Measurements from ENCODE around the gene TAF11. TPM values are rescaled to one million over a fixed set of nuclear protein-coding genes. Genes with fewer than 3 reads are reported as not detected.
A peak's percentile ranks its signal among the peaks of the same experiment; 100 is the strongest.

The TAF11 gene
- total and polyA plus RNA-seq, 2 of the 8 experiments (the other 6 are each of a cell fraction or from before 2014, with no cell fraction given) = 38.2 to 48.6 TPM

GRCh38 chr6:34858681-34859080, 29.2 kb downstream of the TAF11 start:
- H2BK15ac ChIP-seq (ENCODE audit: low read length) = no peak overlapping the region
- WGBS, 2 experiments (ENCODE audit: extremely low coverage in 1 of 2, insufficient coverage in 1 of 2, insufficient read length in 1 of 2, insufficient replicate concordance in 2 of 2, low coverage in 1 of 2, low lambda C conversion rate in 2 of 2, missing lambda C conversion rate in 1 of 2) = 95% methylated on average over 7 of the region's 7 CpGs; no CpG with 5 or more reads in 1 of the 2 experiments
- no peak overlapping the region for H3K9ac ChIP-seq (replicated peaks in 1 of 4; ENCODE audit: extremely low read depth in 1 of 4, low read depth in 3 of 4, low read length in 3 of 4)

More at GRCh38 chr6:34858681-34859080, 29.2 kb downstream of the TAF11 start:
- no peak overlapping the region for H3K4me2 ChIP-seq (ENCODE audit: insufficient read depth in 1 of 2, low read depth in 2 of 2, low read length in 2 of 2)
- no peak overlapping the region for H3K27ac ChIP-seq (ENCODE audit: low read depth, low read length)
- H3K9me3 ChIP-seq (ENCODE audit: insufficient read depth in 2 of 2, low read depth in 1 of 2, low read length in 1 of 2) = no peaks in the 10 kb centered on the region
- no peaks in the 10 kb centered on the region for H3K4me1 ChIP-seq (replicated peaks in 1 of 4; ENCODE audit: control insufficient read depth in 3 of 4, insufficient read depth in 4 of 4, low read length in 3 of 4)
- peak; percentile 9 to 37; a peak in 2 of 4 replicates for TF ChIP-seq RAD21 (IDR thresholded peaks at IDR 0.05 in 1 of 2, conservative IDR thresholded peaks at IDR 0.05 in 1 of 2; ENCODE audit: low read depth in 2 of 2, low read length in 2 of 2)
- no peak for TF ChIP-seq HDAC6 (IDR thresholded peaks at IDR 0.05; ENCODE audit: low read depth, low read length)
- no peak for TF ChIP-seq CHD2 (IDR thresholded peaks at IDR 0.05; ENCODE audit: low read length)
- TF ChIP-seq CTCF (IDR thresholded peaks at IDR 0.05; ENCODE audit: control extremely low read depth in 1 of 3, insufficient read depth in 1 of 3, low read depth in 1 of 3, low read length in 3 of 3) = peak; percentile 56 to 64 (median 62)
- no peak for TF ChIP-seq TBP (IDR thresholded peaks at IDR 0.05; ENCODE audit: low read depth, low read length)
- DNase-seq (ENCODE audit: low read depth in 1 of 2, low spot score in 2 of 2) (no peak), FAIRE-seq (no peak)
- H3K23me2 ChIP-seq (ENCODE audit: low read depth, low read length) = no peaks in the 10 kb centered on the region
- no peak overlapping the region for H2BK120ac ChIP-seq (replicated peaks; ENCODE audit: low read depth, low read length)
- H3K14ac ChIP-seq (ENCODE audit: insufficient read length) = no peak overlapping the region
- no peak overlapping the region for H3K56ac ChIP-seq (replicated peaks; ENCODE audit: insufficient read length, low read depth, low read length)
- H3K79me2 ChIP-seq (ENCODE audit: control insufficient read depth in 1 of 2, insufficient read depth in 2 of 2, low read length in 2 of 2) = no peaks in the 10 kb centered on the region
- no peak overlapping the region for H2BK12ac ChIP-seq (ENCODE audit: low read depth, low read length)
- H2BK20ac ChIP-seq (ENCODE audit: low read length) = no peak overlapping the region
- H3K79me1 ChIP-seq (ENCODE audit: low read depth, low read length) = no peaks in the 10 kb centered on the region
- no peak overlapping the region for H3K23ac ChIP-seq (ENCODE audit: insufficient read length)
- ChIA-PET CTCF (ENCODE audit: partially characterized antibody) (interaction anchor here (0.6 to 2.4 kb wide), 9 partner anchors 10 to 281 kb away, joined by 3 to 18 read pairs (median 3); no protein-coding TSS in a partner anchor), POLR2A (ENCODE audit: partially characterized antibody) (interaction anchor here (0.7 to 2.4 kb wide), 3 partner anchors 14 to 102 kb away, joined by 3 to 16 read pairs (median 3); partner anchors contain the start of gene SNRPC)
- H3K4me3 ChIP-seq (ENCODE audit: extremely low read depth in 1 of 4, insufficient read depth in 2 of 4, low read depth in 3 of 4, low read length in 4 of 4) = no peak overlapping the region
- no peak overlapping the region for H3K4ac ChIP-seq (replicated peaks; ENCODE audit: insufficient read length, low read depth, low read length)
- peaks cover 0 to 2% of the 10 kb centered on the region in 2 experiments for H4K20me1 ChIP-seq (replicated peaks in 1 of 2; ENCODE audit: control insufficient read depth in 1 of 2, insufficient read depth in 2 of 2, low read length in 2 of 2)
- H4K5ac ChIP-seq (ENCODE audit: insufficient read length, low read depth, low read length) = no peak overlapping the region
- peaks cover 8 to 59% (median 32%) of the 10 kb centered on the region in 4 experiments for H3K36me3 ChIP-seq (ENCODE audit: control insufficient read depth in 2 of 4, insufficient read depth in 4 of 4, low read length in 3 of 4)
- H4K8ac ChIP-seq (ENCODE audit: extremely low read depth, insufficient read depth, low read length) = no peak overlapping the region
- H3K18ac ChIP-seq (ENCODE audit: extremely low read depth, low read length) = no peak overlapping the region
- H2BK5ac ChIP-seq (ENCODE audit: low read depth, low read length) = no peak overlapping the region
- no peak overlapping the region for H2AK5ac ChIP-seq (ENCODE audit: low read depth, low read length)
- no peaks in the 10 kb centered on the region for H3K27me3 ChIP-seq (replicated peaks in 1 of 4; ENCODE audit: control insufficient read depth in 3 of 4, extremely low read depth in 1 of 4, insufficient read depth in 3 of 4, low read length in 3 of 4)
- no peak overlapping the region for H4K91ac ChIP-seq (replicated peaks; ENCODE audit: insufficient read length, low read length)
- no peak overlapping the region for H2AFZ ChIP-seq (ENCODE audit: low read length)
